ENCODE results near the gene TARBP2. TPM values are rescaled to one million over a fixed set of nuclear protein-coding genes. Genes with fewer than 3 reads are reported as not detected.

Gene TARBP2
- total RNA-seq, 2 donors from 2014 or later = 23.4 to 45.7 TPM

DNA sequence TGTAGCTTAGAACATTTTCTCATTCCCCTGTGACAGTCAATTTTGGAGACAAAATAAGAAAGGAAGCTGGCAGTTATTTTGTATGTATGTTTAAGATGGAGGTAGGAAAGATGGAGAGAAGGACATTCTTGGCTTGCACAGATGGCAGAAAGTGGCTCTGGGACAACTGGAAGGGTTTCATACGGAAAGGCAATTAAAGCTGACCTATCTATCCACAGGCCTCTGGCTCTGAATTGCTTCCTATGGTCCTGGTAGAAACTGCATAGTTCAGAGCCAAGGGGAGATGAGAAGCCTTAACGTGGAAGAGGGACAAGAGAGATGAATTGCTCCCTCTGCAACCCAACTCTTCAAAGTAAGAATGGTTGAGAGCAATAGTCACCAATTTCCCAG, 14.2 kb downstream of the TARBP2 start:
- Histone ChIP-seq H3K27ac (no peak overlapping the region), H3K27me3 (replicated peaks; ENCODE audit: insufficient read depth) (no peaks in the 10 kb centered on the region), H3K36me3 (peaks cover 0 to 8% of the 10 kb centered on the region in 2 donors), H3K4me3 (no peak overlapping the region), H3K9me3 (no peaks in the 10 kb centered on the region), H3K4me1 (replicated peaks) (no peaks in the 10 kb centered on the region)
- intact Hi-C loops (cut with DNase I) = no loop called here
- TF ChIP-seq POLR2AphosphoS5 (IDR thresholded peaks at IDR 0.05) = no peak
- no peak for TF ChIP-seq POLR2A (IDR thresholded peaks at IDR 0.05)
- TF ChIP-seq, protein P1, sequence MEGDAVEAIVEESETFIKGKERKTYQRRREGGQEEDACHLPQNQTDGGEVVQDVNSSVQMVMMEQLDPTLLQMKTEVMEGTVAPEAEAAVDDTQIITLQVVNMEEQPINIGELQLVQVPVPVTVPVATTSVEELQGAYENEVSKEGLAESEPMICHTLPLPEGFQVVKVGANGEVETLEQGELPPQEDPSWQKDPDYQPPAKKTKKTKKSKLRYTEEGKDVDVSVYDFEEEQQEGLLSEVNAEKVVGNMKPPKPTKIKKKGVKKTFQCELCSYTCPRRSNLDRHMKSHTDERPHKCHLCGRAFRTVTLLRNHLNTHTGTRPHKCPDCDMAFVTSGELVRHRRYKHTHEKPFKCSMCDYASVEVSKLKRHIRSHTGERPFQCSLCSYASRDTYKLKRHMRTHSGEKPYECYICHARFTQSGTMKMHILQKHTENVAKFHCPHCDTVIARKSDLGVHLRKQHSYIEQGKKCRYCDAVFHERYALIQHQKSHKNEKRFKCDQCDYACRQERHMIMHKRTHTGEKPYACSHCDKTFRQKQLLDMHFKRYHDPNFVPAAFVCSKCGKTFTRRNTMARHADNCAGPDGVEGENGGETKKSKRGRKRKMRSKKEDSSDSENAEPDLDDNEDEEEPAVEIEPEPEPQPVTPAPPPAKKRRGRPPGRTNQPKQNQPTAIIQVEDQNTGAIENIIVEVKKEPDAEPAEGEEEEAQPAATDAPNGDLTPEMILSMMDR (IDR thresholded peaks at IDR 0.05) = no peak
- 82% methylated on average over 2 of the region's 2 CpGs for WGBS
- no peak for DNase-seq (ENCODE audit: low spot score)

DNA sequence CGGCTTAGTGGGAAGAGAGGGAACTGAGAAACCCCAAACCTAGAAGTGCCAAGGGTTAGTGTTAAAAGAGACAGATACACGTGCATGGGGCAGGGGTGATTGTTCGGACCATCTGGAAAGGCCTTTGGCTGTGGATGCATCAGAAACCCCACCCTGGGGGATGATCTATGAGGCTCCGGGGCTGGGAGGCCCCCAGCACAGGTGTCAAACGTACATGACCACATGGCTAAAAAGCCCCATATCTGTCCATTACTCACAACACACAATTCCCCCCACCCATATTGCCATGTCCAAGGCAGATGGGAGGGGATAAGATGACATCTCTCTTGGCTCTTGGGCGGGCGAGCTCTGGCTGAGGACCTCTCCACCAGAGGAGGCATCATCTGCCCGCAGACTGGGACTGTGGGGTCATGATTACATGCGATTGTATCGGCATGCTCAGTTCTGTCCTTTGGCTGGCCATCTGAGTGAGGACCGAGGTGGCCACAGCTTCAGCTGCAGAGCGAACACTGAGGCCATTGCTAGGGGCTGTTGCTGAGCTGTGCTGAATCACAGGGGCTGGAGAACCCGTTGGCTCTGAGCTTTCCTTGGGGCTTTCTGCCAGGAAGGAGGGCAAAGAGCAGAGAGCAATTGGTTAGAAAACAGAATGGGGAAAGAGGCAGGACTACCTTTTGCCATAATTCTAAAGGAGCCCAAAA, 15.8 kb downstream of the TARBP2 start:
- Histone ChIP-seq H3K9me3 (no peaks in the 10 kb centered on the region), H3K4me1 (replicated peaks) (no peaks in the 10 kb centered on the region), H3K27ac (no peak overlapping the region), H3K36me3 (peaks cover 0 to 8% of the 10 kb centered on the region in 2 donors), H3K4me3 (no peak overlapping the region), H3K27me3 (replicated peaks; ENCODE audit: insufficient read depth) (no peaks in the 10 kb centered on the region)
- no peak for DNase-seq (ENCODE audit: low spot score)
- intact Hi-C loops (cut with DNase I) = no loop called here
- WGBS = 86% methylated on average over 13 of the region's 13 CpGs
- TF ChIP-seq, protein P1 (IDR thresholded peaks at IDR 0.05) = no peak
- no peak for TF ChIP-seq POLR2A (IDR thresholded peaks at IDR 0.05)
- no peak for TF ChIP-seq POLR2AphosphoS5 (IDR thresholded peaks at IDR 0.05)

DNA sequence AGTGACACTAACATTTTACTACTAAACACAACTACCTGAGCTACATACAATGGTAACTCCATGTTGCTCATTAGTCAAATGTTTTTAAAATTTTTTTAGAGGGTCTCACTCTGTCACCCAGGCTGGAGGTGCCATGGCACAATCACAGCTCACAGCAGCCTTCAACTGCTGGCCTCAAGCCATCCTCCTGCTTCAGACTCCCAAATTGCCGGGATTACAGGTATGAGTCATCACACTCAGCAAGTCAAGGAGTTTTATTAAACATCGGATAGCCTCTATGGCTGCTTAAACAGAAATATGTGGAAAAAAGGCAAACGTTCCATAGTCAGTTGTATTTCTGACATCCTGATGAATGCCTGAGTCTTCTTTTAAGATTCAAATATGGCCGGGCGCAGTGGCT, 17.3 kb downstream of the TARBP2 start:
- Histone ChIP-seq H3K9me3 (no peaks in the 10 kb centered on the region), H3K27ac (no peak overlapping the region), H3K4me1 (replicated peaks) (no peaks in the 10 kb centered on the region), H3K4me3 (no peak overlapping the region), H3K36me3 (peaks cover 0 to 11% of the 10 kb centered on the region in 2 donors), H3K27me3 (replicated peaks; ENCODE audit: insufficient read depth) (no peaks in the 10 kb centered on the region)
- intact Hi-C loops (cut with DNase I) = no loop called here
- no peak for DNase-seq (ENCODE audit: low spot score)
- 71% methylated on average over 5 of the region's 5 CpGs for WGBS
- no peak for TF ChIP-seq POLR2A (IDR thresholded peaks at IDR 0.05)
- no peak for TF ChIP-seq POLR2AphosphoS5 (IDR thresholded peaks at IDR 0.05)
- TF ChIP-seq, protein P1 (IDR thresholded peaks at IDR 0.05) = no peak

DNA sequence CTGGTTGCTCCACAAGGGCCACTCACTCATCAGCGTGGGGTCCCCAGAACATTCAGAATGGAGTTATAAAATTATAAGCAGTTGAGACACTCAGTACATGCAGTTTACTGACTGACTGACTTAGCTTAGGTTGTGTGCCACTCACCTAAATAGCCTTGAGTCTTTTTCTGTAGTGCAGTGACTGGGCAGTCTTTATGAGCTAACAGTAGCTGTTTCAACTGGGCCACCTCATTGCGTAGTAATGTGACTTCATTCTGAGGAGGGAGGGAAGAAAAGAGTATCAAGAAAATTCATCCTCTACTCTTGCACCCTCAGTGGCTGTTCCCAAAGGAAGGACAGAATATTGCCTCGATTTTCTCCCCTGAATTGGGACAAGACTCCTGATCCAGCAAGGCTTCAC, 22.0 kb downstream of the TARBP2 start:
- 98% methylated on average over 3 of the region's 3 CpGs for WGBS
- Histone ChIP-seq H3K4me3 (no peak overlapping the region), H3K36me3 (peaks cover 0 to 3% of the 10 kb centered on the region in 2 donors), H3K27ac (no peak overlapping the region), H3K4me1 (replicated peaks) (no peaks in the 10 kb centered on the region), H3K27me3 (replicated peaks; ENCODE audit: insufficient read depth) (no peaks in the 10 kb centered on the region), H3K9me3 (no peaks in the 10 kb centered on the region)
- DNase-seq (ENCODE audit: low spot score) = no peak
- no peak for TF ChIP-seq POLR2A (IDR thresholded peaks at IDR 0.05)
- TF ChIP-seq POLR2AphosphoS5 (IDR thresholded peaks at IDR 0.05) = no peak
- TF ChIP-seq, protein P1 (IDR thresholded peaks at IDR 0.05) = no peak
- intact Hi-C loops (cut with DNase I) = no loop called here

DNA sequence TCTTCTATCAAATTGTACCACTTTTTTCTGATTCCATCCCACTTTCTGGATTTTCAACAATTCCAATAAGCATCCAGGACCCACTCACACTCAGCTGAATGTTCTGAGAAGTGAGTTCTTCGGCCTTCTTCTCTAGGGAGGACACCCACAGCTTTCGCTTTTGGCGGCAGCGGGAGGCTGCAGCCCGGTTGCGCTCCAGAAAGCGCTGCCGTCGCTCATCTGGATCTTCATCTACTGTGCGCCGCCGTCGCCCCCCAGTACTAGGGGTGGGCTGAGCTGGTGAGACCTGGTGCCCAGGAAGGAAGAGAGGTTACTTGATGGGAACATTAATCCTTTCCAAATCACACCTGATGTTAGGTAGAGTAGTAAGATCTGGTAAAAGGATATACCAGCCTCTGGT, 23.4 kb downstream of the TARBP2 start:
- Histone ChIP-seq H3K4me3 (no peak overlapping the region), H3K9me3 (no peaks in the 10 kb centered on the region), H3K4me1 (replicated peaks) (no peaks in the 10 kb centered on the region), H3K27me3 (replicated peaks; ENCODE audit: insufficient read depth) (no peaks in the 10 kb centered on the region), H3K27ac (no peak overlapping the region), H3K36me3 (peaks cover 0 to 3% of the 10 kb centered on the region in 2 donors)
- 95% methylated on average over 13 of the region's 13 CpGs for WGBS
- TF ChIP-seq POLR2AphosphoS5 (IDR thresholded peaks at IDR 0.05) (no peak), POLR2A (IDR thresholded peaks at IDR 0.05) (no peak)
- TF ChIP-seq, protein P1 (IDR thresholded peaks at IDR 0.05) = no peak
- no peak for DNase-seq (ENCODE audit: low spot score)
- intact Hi-C loops (cut with DNase I) = no loop called here
